GM20000 (cell line): ENCODE data around the gene DNAH11.

ENCODE experiments used
- DNase-seq: peaks from one replicate; pipeline ENCODE4 v3.0.0; 2012; ENCODE audit warnings: low spot score
- TF ChIP-seq, protein P1 (sequence below): IDR thresholded peaks from 2 replicates; pipeline ENCODE4 v1.5.1; 2012; ENCODE audit warnings: mild to moderate bottlenecking, control low read depth; ENCODE audit errors: extremely low read depth, missing control alignments

Gene DNAH11

DNA sequence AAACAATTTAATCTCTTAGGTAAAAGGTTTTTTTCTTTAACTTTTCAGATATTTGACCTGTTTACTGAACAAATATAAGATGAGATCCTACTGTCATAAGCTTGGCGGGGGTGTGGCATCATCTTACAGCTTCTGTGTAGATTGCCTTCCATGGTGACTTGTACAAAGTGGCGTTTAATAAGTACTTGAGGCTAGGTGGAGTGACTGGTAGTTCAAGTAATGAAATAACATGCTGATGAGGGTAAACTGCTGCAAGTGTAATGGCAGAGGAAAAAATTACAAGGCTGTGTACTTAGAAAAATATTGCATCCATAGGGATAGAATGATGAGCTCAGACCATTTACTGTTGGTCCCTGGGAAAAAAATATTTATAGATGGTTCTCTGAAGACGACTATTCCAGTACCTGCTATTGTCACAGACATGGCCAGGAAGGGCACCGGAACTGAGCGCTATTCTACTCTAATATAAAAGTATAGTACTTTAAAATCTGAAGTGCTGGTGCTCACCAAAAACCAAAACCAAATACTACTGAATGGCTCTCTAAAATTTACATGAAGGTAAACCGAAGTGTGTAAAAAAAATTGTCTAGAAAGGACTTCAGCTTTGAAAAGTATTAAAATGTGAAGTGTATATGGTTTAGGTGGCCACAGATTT is 42.4 kb downstream of the DNAH11 start:
- TF ChIP-seq, protein P1, sequence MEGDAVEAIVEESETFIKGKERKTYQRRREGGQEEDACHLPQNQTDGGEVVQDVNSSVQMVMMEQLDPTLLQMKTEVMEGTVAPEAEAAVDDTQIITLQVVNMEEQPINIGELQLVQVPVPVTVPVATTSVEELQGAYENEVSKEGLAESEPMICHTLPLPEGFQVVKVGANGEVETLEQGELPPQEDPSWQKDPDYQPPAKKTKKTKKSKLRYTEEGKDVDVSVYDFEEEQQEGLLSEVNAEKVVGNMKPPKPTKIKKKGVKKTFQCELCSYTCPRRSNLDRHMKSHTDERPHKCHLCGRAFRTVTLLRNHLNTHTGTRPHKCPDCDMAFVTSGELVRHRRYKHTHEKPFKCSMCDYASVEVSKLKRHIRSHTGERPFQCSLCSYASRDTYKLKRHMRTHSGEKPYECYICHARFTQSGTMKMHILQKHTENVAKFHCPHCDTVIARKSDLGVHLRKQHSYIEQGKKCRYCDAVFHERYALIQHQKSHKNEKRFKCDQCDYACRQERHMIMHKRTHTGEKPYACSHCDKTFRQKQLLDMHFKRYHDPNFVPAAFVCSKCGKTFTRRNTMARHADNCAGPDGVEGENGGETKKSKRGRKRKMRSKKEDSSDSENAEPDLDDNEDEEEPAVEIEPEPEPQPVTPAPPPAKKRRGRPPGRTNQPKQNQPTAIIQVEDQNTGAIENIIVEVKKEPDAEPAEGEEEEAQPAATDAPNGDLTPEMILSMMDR, result no peak
- no peak for DNase-seq

DNA sequence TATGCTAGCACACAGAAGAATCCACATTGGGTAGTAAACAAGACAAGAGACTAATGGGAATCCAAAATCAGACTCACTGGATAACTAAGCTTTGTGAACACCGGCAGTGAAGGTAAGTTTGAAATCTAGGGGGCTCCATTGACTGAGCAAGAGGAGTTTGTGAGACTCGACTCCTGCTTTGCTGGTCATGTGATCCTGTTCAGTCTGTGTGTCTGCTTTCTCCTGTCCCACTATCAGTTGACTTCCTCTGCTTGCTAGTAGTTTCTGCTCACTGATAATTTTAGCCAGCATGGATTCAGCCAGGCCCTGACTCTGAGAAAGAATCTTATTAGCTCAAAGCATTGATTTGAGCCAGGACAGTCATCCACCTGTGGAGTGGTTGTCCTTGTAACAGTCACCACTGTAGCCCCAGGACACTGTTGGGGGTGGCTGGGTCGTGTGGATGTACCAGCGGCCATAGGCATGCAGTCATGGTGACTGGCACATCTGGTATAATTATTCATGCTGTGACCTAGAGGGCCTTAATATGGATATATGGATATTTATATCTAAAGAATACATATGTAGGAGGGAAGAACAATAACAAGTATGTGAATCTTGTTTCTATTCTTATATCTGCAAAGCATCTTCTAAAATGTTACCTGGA is 44.4 kb downstream of the DNAH11 start:
- DNase-seq, result no peak

GRCh38 chr7:21596801-21597200 is 54.0 kb downstream of the DNAH11 start:
- TF ChIP-seq, protein P1, result no peak
- DNase-seq, result no peak

More for the DNA sequence above, 44.4 kb downstream of the DNAH11 start:
- TF ChIP-seq, protein P1, result no peak

DNA sequence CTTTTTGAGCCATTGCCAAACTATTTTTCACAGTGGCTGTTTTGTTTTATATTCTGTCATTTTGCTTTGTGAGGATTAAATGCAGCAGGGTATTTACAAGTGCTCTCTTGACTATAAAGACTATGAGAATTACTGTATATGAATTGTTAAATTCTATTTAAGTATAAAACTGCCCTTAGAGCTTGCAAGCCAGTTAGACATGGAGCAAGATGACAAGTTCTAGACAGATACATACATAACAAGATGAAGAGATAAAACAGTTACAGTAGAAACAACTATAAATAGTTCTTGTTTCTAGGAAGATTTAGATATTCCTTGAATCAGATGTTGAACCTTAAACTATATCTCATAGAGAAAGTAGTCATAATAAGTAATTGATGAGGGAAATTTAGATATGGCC is 60.6 kb downstream of the DNAH11 start:
- TF ChIP-seq, protein P1, result no peak
- no peak for DNase-seq

- peak; percentile 11 for DNase-seq
- TF ChIP-seq, protein P1, result no peak
Observed at GRCh38 chr7:21603972-21604749, 61.3 kb downstream of the DNAH11 start.

DNA sequence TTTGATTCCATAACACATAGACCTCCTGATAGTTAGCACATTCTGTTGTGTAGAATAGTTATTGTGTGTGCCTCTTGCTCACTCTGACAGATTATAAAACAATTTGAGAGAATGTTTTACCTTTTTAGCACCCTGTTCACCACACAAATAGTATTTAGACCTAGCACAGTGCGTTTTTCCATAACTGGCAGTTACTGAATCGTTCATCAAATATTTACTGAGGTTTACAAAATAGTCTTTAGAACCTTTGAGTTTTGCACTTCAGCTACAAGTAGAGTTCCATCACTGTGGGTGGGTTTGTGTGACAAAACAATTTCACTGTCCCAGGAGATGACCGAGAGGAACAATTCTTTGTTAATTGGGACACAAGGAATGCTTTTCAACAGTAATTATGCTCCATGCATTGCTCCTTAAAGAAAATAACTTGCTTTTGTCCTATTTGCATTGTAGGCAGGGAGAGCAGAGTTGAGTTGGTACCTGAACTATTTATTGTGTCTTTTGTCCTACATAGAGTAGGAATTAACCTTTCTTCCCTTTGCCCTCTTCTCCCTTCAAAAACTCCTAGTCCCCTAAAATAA is 62.3 kb downstream of the DNAH11 start:
- TF ChIP-seq, protein P1, result no peak
- DNase-seq, result no peak

DNA sequence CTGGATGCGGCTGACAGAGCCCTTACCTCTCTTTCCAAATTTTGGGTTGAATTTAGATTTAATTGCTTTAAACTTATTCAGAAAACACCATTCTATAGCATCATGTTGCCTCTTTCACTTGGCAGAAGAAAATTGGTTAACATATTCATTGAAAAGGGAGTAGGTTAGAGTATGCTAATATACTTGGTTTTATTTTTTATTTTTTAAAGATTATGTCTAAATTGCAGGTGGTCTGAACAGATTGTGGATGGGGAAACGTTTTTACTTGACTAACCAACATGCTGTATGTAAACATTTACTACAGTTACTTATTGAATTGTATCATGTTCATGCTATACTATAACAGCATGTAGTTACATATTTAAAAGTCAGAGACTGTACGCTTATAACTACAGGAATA is 65.6 kb downstream of the DNAH11 start:
- TF ChIP-seq, protein P1, result no peak
- DNase-seq, result no peak
